Measurements from ENCODE around the gene ADRM1.
A peak's percentile ranks its signal among the peaks of the same experiment; 100 is the strongest.

ADRM1 gene

GRCh38 chr20:62302341-62303061 lies at the start of gene ADRM1:
TSS of gene ADRM1 (plus strand) at chr20:62302997. CDS start at chr20:62303569, 572 bp downstream.
- DNase-seq: peak; percentile 97

GRCh38 chr20:62253398-62253797 lies 49.4 kb upstream of the ADRM1 start:
- DNase-seq: no peak

- DNase-seq: no peak
Measured at GRCh38 chr20:62254021-62254724, 48.6 kb upstream of the ADRM1 start.

GRCh38 chr20:62255976-62256375 lies 46.8 kb upstream of the ADRM1 start:
- no peak for DNase-seq

- peak; percentile 70 for DNase-seq
Measured at GRCh38 chr20:62258499-62259293, 44.1 kb upstream of the ADRM1 start.

- DNase-seq: no peak
Measured at GRCh38 chr20:62259294-62259565, 43.6 kb upstream of the ADRM1 start.

- DNase-seq: no peak
Measured at GRCh38 chr20:62262064-62262463, 40.7 kb upstream of the ADRM1 start.

- DNase-seq: no peak
Measured at GRCh38 chr20:62263396-62263795, 39.4 kb upstream of the ADRM1 start.

GRCh38 chr20:62265365-62265764 lies 37.4 kb upstream of the ADRM1 start:
- no peak for DNase-seq

GRCh38 chr20:62266340-62266739 lies 36.5 kb upstream of the ADRM1 start:
- no peak for DNase-seq

GRCh38 chr20:62266851-62267250 lies 35.9 kb upstream of the ADRM1 start:
- no peak for DNase-seq

- no peak for DNase-seq
Measured at GRCh38 chr20:62267543-62267942, 35.3 kb upstream of the ADRM1 start.

GRCh38 chr20:62268228-62268900 lies 34.4 kb upstream of the ADRM1 start:
- DNase-seq: no peak

GRCh38 chr20:62269378-62269777 lies 33.4 kb upstream of the ADRM1 start:
- no peak for DNase-seq

GRCh38 chr20:62269871-62270270 lies 32.9 kb upstream of the ADRM1 start:
- DNase-seq: no peak

GRCh38 chr20:62272200-62272599 lies 30.6 kb upstream of the ADRM1 start:
- no peak for DNase-seq

GRCh38 chr20:62273416-62273815 lies 29.4 kb upstream of the ADRM1 start:
- no peak for DNase-seq

GRCh38 chr20:62274332-62274950 lies 28.4 kb upstream of the ADRM1 start:
- no peak for DNase-seq

- no peak for DNase-seq
Measured at GRCh38 chr20:62275219-62275618, 27.6 kb upstream of the ADRM1 start.

GRCh38 chr20:62276439-62276838 lies 26.4 kb upstream of the ADRM1 start:
- no peak for DNase-seq

GRCh38 chr20:62277253-62277652 lies 25.5 kb upstream of the ADRM1 start:
- DNase-seq: no peak

GRCh38 chr20:62280303-62280702 lies 22.5 kb upstream of the ADRM1 start:
- DNase-seq: no peak

Measured in fibroblast of skin of right quadriceps (primary cell).